22Rv1 (cell line): ENCODE results near the gene BIN1.

Experiments
- ZFX ChIP-seq: fragments of 450-650 bp; IDR thresholded peaks from 2 replicates; pipeline ENCODE4 v1.6.1; 2017; ENCODE audit warnings: antibody characterized with exemption, borderline replicate concordance
- TF ChIP-seq, protein P1 (sequence below): fragments of 450-650 bp; IDR thresholded peaks from 2 replicates; pipeline ENCODE4 v1.5.1; 2017; ENCODE audit warnings: mild to moderate bottlenecking

DNA sequence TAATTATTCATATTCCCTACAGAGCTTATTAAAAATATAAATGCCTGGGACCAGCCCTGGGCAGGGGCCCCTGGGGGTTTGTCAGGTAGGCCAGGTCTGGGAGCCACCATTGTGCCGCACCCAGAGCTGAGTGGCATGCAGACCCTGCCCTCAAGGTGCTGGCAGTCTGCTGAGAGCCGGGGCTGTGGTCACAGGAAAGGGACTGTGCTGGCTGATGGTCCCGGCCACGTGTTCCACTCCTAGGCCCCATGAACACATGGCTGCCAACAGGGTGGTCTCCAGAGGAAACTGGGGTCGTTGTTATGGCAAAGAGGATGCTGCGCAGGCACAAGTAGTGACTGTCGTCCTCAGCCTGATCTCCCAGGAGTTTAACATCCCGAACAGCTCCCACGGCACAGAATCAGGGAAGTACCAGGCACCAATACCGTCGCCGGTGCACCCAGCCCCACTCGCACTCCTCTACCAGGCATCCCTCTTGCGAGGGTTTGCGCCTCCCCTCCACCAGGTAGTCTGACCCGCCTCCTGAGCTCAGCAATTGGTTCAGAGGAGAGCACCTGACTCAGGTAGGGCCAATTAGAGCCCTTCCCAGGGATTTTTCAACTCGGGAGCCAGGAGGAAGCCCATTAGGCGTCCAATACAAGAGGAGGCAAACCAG, 39.2 kb upstream of the BIN1 start:
- TF ChIP-seq, protein P1, sequence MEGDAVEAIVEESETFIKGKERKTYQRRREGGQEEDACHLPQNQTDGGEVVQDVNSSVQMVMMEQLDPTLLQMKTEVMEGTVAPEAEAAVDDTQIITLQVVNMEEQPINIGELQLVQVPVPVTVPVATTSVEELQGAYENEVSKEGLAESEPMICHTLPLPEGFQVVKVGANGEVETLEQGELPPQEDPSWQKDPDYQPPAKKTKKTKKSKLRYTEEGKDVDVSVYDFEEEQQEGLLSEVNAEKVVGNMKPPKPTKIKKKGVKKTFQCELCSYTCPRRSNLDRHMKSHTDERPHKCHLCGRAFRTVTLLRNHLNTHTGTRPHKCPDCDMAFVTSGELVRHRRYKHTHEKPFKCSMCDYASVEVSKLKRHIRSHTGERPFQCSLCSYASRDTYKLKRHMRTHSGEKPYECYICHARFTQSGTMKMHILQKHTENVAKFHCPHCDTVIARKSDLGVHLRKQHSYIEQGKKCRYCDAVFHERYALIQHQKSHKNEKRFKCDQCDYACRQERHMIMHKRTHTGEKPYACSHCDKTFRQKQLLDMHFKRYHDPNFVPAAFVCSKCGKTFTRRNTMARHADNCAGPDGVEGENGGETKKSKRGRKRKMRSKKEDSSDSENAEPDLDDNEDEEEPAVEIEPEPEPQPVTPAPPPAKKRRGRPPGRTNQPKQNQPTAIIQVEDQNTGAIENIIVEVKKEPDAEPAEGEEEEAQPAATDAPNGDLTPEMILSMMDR: no peak
- no peak for TF ChIP-seq ZFX
